ENCODE results near the gene TENT4B. TPM values are rescaled to one million over a fixed set of nuclear protein-coding genes. Genes with fewer than 3 reads are reported as not detected.
A peak's percentile ranks its signal among the peaks of the same experiment; 100 is the strongest.

The TENT4B gene
- total RNA-seq, 4 donors from 2014 or later, result 10.7 to 30.5 (median 24.7) TPM

GRCh38 chr16:50269769-50270509 lies 116.8 kb downstream of the TENT4B start:
- TF ChIP-seq, protein P1, sequence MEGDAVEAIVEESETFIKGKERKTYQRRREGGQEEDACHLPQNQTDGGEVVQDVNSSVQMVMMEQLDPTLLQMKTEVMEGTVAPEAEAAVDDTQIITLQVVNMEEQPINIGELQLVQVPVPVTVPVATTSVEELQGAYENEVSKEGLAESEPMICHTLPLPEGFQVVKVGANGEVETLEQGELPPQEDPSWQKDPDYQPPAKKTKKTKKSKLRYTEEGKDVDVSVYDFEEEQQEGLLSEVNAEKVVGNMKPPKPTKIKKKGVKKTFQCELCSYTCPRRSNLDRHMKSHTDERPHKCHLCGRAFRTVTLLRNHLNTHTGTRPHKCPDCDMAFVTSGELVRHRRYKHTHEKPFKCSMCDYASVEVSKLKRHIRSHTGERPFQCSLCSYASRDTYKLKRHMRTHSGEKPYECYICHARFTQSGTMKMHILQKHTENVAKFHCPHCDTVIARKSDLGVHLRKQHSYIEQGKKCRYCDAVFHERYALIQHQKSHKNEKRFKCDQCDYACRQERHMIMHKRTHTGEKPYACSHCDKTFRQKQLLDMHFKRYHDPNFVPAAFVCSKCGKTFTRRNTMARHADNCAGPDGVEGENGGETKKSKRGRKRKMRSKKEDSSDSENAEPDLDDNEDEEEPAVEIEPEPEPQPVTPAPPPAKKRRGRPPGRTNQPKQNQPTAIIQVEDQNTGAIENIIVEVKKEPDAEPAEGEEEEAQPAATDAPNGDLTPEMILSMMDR (IDR thresholded peaks at IDR 0.05), result no peak
- TF ChIP-seq POLR2A (IDR thresholded peaks at IDR 0.05), result no peak
- Histone ChIP-seq H3K4me1 (peaks cover 0 to 35% (median 18%) of the 10 kb centered on the region in 4 donors), H3K27ac (peak overlapping the region in 1 of 4 donors; percentile 91), H3K9me3 (no peaks in the 10 kb centered on the region), H3K36me3 (no peaks in the 10 kb centered on the region), H3K27me3 (no peaks in the 10 kb centered on the region), H3K4me3 (no peak overlapping the region)
- peak in 1 of 3 donors; percentile 36 for DNase-seq

GRCh38 chr16:50270510-50271147 lies 117.5 kb downstream of the TENT4B start:
- Histone ChIP-seq H3K27ac (peak overlapping the region in 1 of 4 donors; percentile 39), H3K9me3 (no peaks in the 10 kb centered on the region), H3K4me1 (peaks cover 0 to 39% (median 18%) of the 10 kb centered on the region in 4 donors), H3K36me3 (no peaks in the 10 kb centered on the region), H3K27me3 (no peaks in the 10 kb centered on the region), H3K4me3 (no peak overlapping the region)
- TF ChIP-seq, protein P1 (IDR thresholded peaks at IDR 0.05), result no peak
- no peak for TF ChIP-seq POLR2A (IDR thresholded peaks at IDR 0.05)
- peak in 1 of 3 donors; percentile 33 for DNase-seq

GRCh38 chr16:50271148-50272041 lies 118.3 kb downstream of the TENT4B start:
- no peaks in the 10 kb centered on the region for H3K9me3 ChIP-seq
- H3K4me1 ChIP-seq, result peaks cover 0 to 39% (median 19%) of the 10 kb centered on the region in 4 donors
- H3K36me3 ChIP-seq, result no peaks in the 10 kb centered on the region
- no peak for TF ChIP-seq POLR2A (IDR thresholded peaks at IDR 0.05)
- TF ChIP-seq, protein P1 (IDR thresholded peaks at IDR 0.05), result no peak
- H3K27me3 ChIP-seq, result no peaks in the 10 kb centered on the region
- peak in 1 of 3 donors; percentile 43 for DNase-seq
- H3K27ac ChIP-seq, result peak overlapping the region in 1 of 4 donors; percentile 93
- H3K4me3 ChIP-seq, result no peak overlapping the region

GRCh38 chr16:50272111-50272571 lies 119.0 kb downstream of the TENT4B start:
- no peaks in the 10 kb centered on the region for H3K36me3 ChIP-seq
- no peak overlapping the region for H3K4me3 ChIP-seq
- peak overlapping the region in 2 of 4 donors; percentile 17 to 93 for H3K27ac ChIP-seq
- H3K9me3 ChIP-seq, result no peaks in the 10 kb centered on the region
- no peak for TF ChIP-seq POLR2A (IDR thresholded peaks at IDR 0.05)
- TF ChIP-seq, protein P1 (IDR thresholded peaks at IDR 0.05), result no peak
- no peaks in the 10 kb centered on the region for H3K27me3 ChIP-seq
- peaks cover 0 to 38% (median 17%) of the 10 kb centered on the region in 4 donors for H3K4me1 ChIP-seq
- peak in 1 of 3 donors; percentile 47 for DNase-seq

Measured in Peyer's patch (tissue), 4 donors.